MCF 10A (cell line): Measurements from ENCODE around the gene PABPN1L. TPM values are rescaled to one million over a fixed set of nuclear protein-coding genes. Genes with fewer than 3 reads are reported as not detected.

Source experiments
- BruUV-seq: library from RNA; stranded (reverse); fragments of 400-500 nt; replicated peaks from 2 replicates; lab custom pipeline; 2021; lab: Mats Ljungman, UMichigan
- CTCF ChIA-PET: fragments of 300-600 bp; sonication (Branson Sonifier 250); formaldehyde crosslinking; extraction: SDS; loops from one replicate; lab custom pipeline; 2021; ENCODE audit warnings: antibody characterized with exemption, inconsistent platforms; lab: Yijun Ruan, JAX
- POLR2A ChIA-PET: fragments of 300-600, 350-650 bp; sonication (Branson Sonifier 250); formaldehyde crosslinking; extraction: SDS; loops from one replicate; lab custom pipeline; 2020; ENCODE audit warnings: antibody characterized with exemption, inconsistent platforms; lab: Yijun Ruan, JAX
- DNase-seq: peaks from one replicate; pipeline ENCODE4 v3.0.0-alpha.2; 2018; ENCODE audit not compliant: unreplicated experiment
- H3K27ac Mint-ChIP-seq: one replicate; pipeline ENCODE4 v1.8.0; 2022; ENCODE audit warnings: mild to moderate bottlenecking, low read depth, mixed read lengths; ENCODE audit not compliant: unreplicated experiment
- H3K27me3 Mint-ChIP-seq: one replicate; pipeline ENCODE4 v1.8.0; 2022; ENCODE audit warnings: mixed read lengths; ENCODE audit not compliant: insufficient read depth, unreplicated experiment
- H3K36me3 Mint-ChIP-seq: one replicate; pipeline ENCODE4 v1.8.0; 2022; ENCODE audit warnings: mild to moderate bottlenecking, moderate library complexity, mixed read lengths; ENCODE audit not compliant: insufficient read depth, unreplicated experiment
- H3K4me1 Mint-ChIP-seq: one replicate; pipeline ENCODE4 v1.8.0; 2022; ENCODE audit warnings: mixed read lengths; ENCODE audit not compliant: insufficient read depth, unreplicated experiment
- H3K4me3 Mint-ChIP-seq: one replicate; pipeline ENCODE4 v1.8.0; 2022; ENCODE audit warnings: mild to moderate bottlenecking, moderate library complexity, mixed read lengths; ENCODE audit not compliant: unreplicated experiment
- H3K9me3 Mint-ChIP-seq: one replicate; pipeline ENCODE4 v1.8.0; 2022; ENCODE audit warnings: mixed read lengths; ENCODE audit not compliant: unreplicated experiment
- CTCF ChIP-seq: fragments of 200-600 bp; IDR thresholded peaks from one replicate; pipeline ENCODE4 v1.8.0; 2022; ENCODE audit warnings: antibody characterized with exemption, mild to moderate bottlenecking; ENCODE audit not compliant: unreplicated experiment
- intact Hi-C: fragments of 100-400 bp; cut with micrococcal nuclease; formaldehyde crosslinking; loops from 2 replicates; pipeline ENCODE4 v1.14.1; 2022
- total RNA-seq: library from RNA; stranded (reverse); gene quantifications from 2 replicates; pipeline ENCODE4 v1.2.3, GENCODE V29; 2022

Gene PABPN1L
- total RNA-seq, 1 experiment from 2014 or later = not detected

GRCh38 chr16:88820385-88821025 lies 46.0 kb downstream of the PABPN1L start:
- Mint-ChIP-seq H3K36me3 (peaks cover 19% of the 10 kb centered on the region), H3K4me3 (no peak overlapping the region), H3K4me1 (no peaks in the 10 kb centered on the region), H3K27me3 (no peaks in the 10 kb centered on the region), H3K27ac (no peak overlapping the region), H3K9me3 (no peaks in the 10 kb centered on the region)
- no TSS peak for BruUV-seq
- CTCF ChIA-PET = interaction anchor here (0.6 to 0.8 kb wide), 2 partner anchors 84 to 141 kb away, joined by 3 read pairs; no protein-coding TSS in a partner anchor
- intact Hi-C loops = no loop called here
- DNase-seq = no peak
- no peak for TF ChIP-seq CTCF
- POLR2A ChIA-PET = interaction anchor here (0.7 to 2.2 kb wide), 2 partner anchors 8 to 17 kb away, joined by 3 to 6 read pairs; partner anchors contain the start of genes APRT and CDT1

GRCh38 chr16:88819126-88819525 lies 47.3 kb downstream of the PABPN1L start:
- Mint-ChIP-seq H3K9me3 (no peaks in the 10 kb centered on the region), H3K4me3 (no peak overlapping the region), H3K36me3 (peaks cover 12% of the 10 kb centered on the region), H3K4me1 (no peaks in the 10 kb centered on the region), H3K27me3 (no peaks in the 10 kb centered on the region), H3K27ac (no peak overlapping the region)
- no peak for TF ChIP-seq CTCF
- intact Hi-C loops = no loop called here
- POLR2A ChIA-PET = interaction anchor here (1.2 kb wide), 1 partner anchor 38 kb away, joined by 3 read pairs; the partner anchor contains the start of genes GALNS and TRAPPC2L
- DNase-seq = no peak
- CTCF ChIA-PET = interaction anchor here (0.6 to 1.3 kb wide), 3 partner anchors 9 to 177 kb away, joined by 3 read pairs; partner anchors contain the start of genes GALNS and TRAPPC2L
- BruUV-seq = no TSS peak

- DNase-seq = no peak
- Mint-ChIP-seq H3K36me3 (peaks cover 9% of the 10 kb centered on the region), H3K4me3 (no peak overlapping the region), H3K27me3 (no peaks in the 10 kb centered on the region), H3K27ac (no peak overlapping the region), H3K4me1 (no peaks in the 10 kb centered on the region), H3K9me3 (no peaks in the 10 kb centered on the region)
- no peak for TF ChIP-seq CTCF
- intact Hi-C loops = no loop called here
- CTCF ChIA-PET = interaction anchor here (0.6 to 1.3 kb wide), 3 partner anchors 9 to 178 kb away, joined by 3 read pairs; partner anchors contain the start of genes GALNS and TRAPPC2L
- no TSS peak for BruUV-seq
- POLR2A ChIA-PET = interaction anchor here (1.5 kb wide), 1 partner anchor 8 kb away, joined by 5 read pairs; no protein-coding TSS in a partner anchor
These were observed 47.9 kb downstream of the PABPN1L start for GRCh38 chr16:88818575-88818874.

- Mint-ChIP-seq H3K27ac (no peak overlapping the region), H3K9me3 (no peaks in the 10 kb centered on the region), H3K27me3 (no peaks in the 10 kb centered on the region), H3K36me3 (peaks cover 9% of the 10 kb centered on the region), H3K4me1 (no peaks in the 10 kb centered on the region), H3K4me3 (no peak overlapping the region)
- BruUV-seq = no TSS peak
- POLR2A ChIA-PET = interaction anchor here (1.5 kb wide), 1 partner anchor 8 kb away, joined by 5 read pairs; no protein-coding TSS in a partner anchor
- CTCF ChIA-PET = interaction anchor here (1.3 kb wide), 1 partner anchor 10 kb away, joined by 3 read pairs; no protein-coding TSS in a partner anchor
- intact Hi-C loops = no loop called here
- no peak for TF ChIP-seq CTCF
- no peak for DNase-seq
These were observed 48.5 kb downstream of the PABPN1L start for GRCh38 chr16:88817785-88818574.
